HEK293 (cell line): ENCODE results near the gene TAC3.

Experiments
- CTCF ChIA-PET: fragments of 350-600 bp; formaldehyde crosslinking; extraction: SDS; loops from one replicate; lab custom pipeline; 2021; ENCODE audit warnings: antibody characterized with exemption; lab: Yijun Ruan, JAX
- POLR2A ChIA-PET: fragments of 300-600 bp; formaldehyde crosslinking; extraction: SDS; loops from one replicate; lab custom pipeline; 2020; ENCODE audit warnings: antibody characterized with exemption, inconsistent platforms; lab: Yijun Ruan, JAX
- H3K27ac ChIP-seq: fragments of 200-500 bp; sonication (Bioruptor generic); 2 replicates; pipeline ENCODE4 v1.5.1; 2014; ENCODE audit warnings: low read depth, low read length, control low read depth, inconsistent platforms; ENCODE audit errors: extremely low read depth
- H3K36me3 ChIP-seq, 2 experiments: fragments of 200-500 bp in 1 of 2; sonication (Bioruptor generic) in 1 of 2; 1 replicate in 1 of 2; 2 replicates in 1 of 2; pipeline ENCODE4 v1.5.1; 2014 to 2017; ENCODE audit warnings: inconsistent platforms in 2 of 2, low read length in 2 of 2; ENCODE audit not compliant: control insufficient read depth in 2 of 2, insufficient read depth in 1 of 2
- H3K4me1 ChIP-seq: fragments of 200-500 bp; sonication (Bioruptor generic); 2 replicates; pipeline ENCODE4 v1.5.1; 2014; ENCODE audit warnings: mild to moderate bottlenecking, low read length, inconsistent platforms; ENCODE audit not compliant: control insufficient read depth, insufficient read depth
- H3K4me3 ChIP-seq: 2 replicates; pipeline ENCODE4 v1.5.1; 2011; ENCODE audit warnings: low read depth, mild to moderate bottlenecking, control low read depth, low read length, moderate library complexity
- H3K9me3 ChIP-seq: fragments of 200-500 bp; sonication (Bioruptor generic); 2 replicates; pipeline ENCODE4 v1.5.1; 2014; ENCODE audit warnings: low read depth, low read length, inconsistent platforms; ENCODE audit not compliant: control insufficient read depth, insufficient read depth
- ATF2 ChIP-seq: fragments of 450-650 bp; formaldehyde crosslinking; IDR thresholded peaks from 2 replicates; pipeline ENCODE4 v1.5.1; 2016; ENCODE audit warnings: missing biosample characterization, missing genetic modification characterization, low read depth
- ELK4 ChIP-seq: IDR thresholded peaks from 2 replicates; pipeline ENCODE4 v1.6.1; 2011; ENCODE audit warnings: mild to moderate bottlenecking, low read depth, low read length, borderline replicate concordance
- GLIS1 ChIP-seq: fragments of 450-650 bp; formaldehyde crosslinking; IDR thresholded peaks from 2 replicates; pipeline ENCODE4 v1.5.1; 2016; ENCODE audit warnings: missing biosample characterization, missing genetic modification characterization
- SETDB1 ChIP-seq: IDR thresholded peaks from one replicate; pipeline ENCODE4 v1.6.1; 2017; ENCODE audit warnings: mild to moderate bottlenecking, low read length, moderate library complexity, mixed read lengths; ENCODE audit not compliant: insufficient read length
- SP3 ChIP-seq: fragments of 450-650 bp; formaldehyde crosslinking; IDR thresholded peaks from 2 replicates; pipeline ENCODE4 v1.5.1; 2016; ENCODE audit warnings: missing biosample characterization, missing genetic modification characterization
- ZBTB21 ChIP-seq: fragments of 450-650 bp; formaldehyde crosslinking; IDR thresholded peaks from 2 replicates; pipeline ENCODE4 v1.5.1; 2017; ENCODE audit warnings: missing biosample characterization, missing genetic modification characterization
- ZBTB44 ChIP-seq: fragments of 450-650 bp; IDR thresholded peaks from 2 replicates; pipeline ENCODE4 v1.5.1; 2018; ENCODE audit warnings: missing biosample characterization, mild to moderate bottlenecking, missing genetic modification characterization
- ZNF132 ChIP-seq: fragments of 450-650 bp; formaldehyde crosslinking; IDR thresholded peaks from 2 replicates; pipeline ENCODE4 v1.5.1; 2017; ENCODE audit warnings: missing biosample characterization, missing genetic modification characterization, borderline replicate concordance
- ZNF19 ChIP-seq: fragments of 450-650 bp; formaldehyde crosslinking; IDR thresholded peaks from 2 replicates; pipeline ENCODE4; 2016; ENCODE audit warnings: missing biosample characterization, missing genetic modification characterization, low read depth
- ZNF335 ChIP-seq: fragments of 450-650 bp; formaldehyde crosslinking; conservative IDR thresholded peaks from 2 replicates; pipeline ENCODE4 v1.5.1; 2016; ENCODE audit warnings: missing biosample characterization, missing genetic modification characterization
- ZNF341 ChIP-seq: fragments of 450-650 bp; formaldehyde crosslinking; IDR thresholded peaks from 2 replicates; pipeline ENCODE4; 2016; ENCODE audit warnings: low read depth, missing biosample characterization, missing genetic modification characterization
- ZNF404 ChIP-seq: fragments of 450-650 bp; formaldehyde crosslinking; IDR thresholded peaks from 2 replicates; pipeline ENCODE4 v1.5.1; 2017; ENCODE audit warnings: missing biosample characterization, missing genetic modification characterization
- ZNF423 ChIP-seq: fragments of 450-650 bp; formaldehyde crosslinking; IDR thresholded peaks from 2 replicates; pipeline ENCODE4 v1.5.1; 2016; ENCODE audit warnings: missing biosample characterization, missing genetic modification characterization
- ZNF488 ChIP-seq: fragments of 450-650 bp; formaldehyde crosslinking; IDR thresholded peaks from 2 replicates; pipeline ENCODE4 v1.5.1; 2016; ENCODE audit warnings: missing biosample characterization, missing genetic modification characterization
- ZNF514 ChIP-seq: fragments of 450-650 bp; formaldehyde crosslinking; IDR thresholded peaks from 2 replicates; pipeline ENCODE4 v1.5.1; 2016; ENCODE audit warnings: missing biosample characterization, missing genetic modification characterization
- ZNF521 ChIP-seq: fragments of 450-650 bp; formaldehyde crosslinking; IDR thresholded peaks from 2 replicates; pipeline ENCODE4 v1.5.1; 2017; ENCODE audit warnings: missing biosample characterization, mild to moderate bottlenecking, missing genetic modification characterization
- ZNF629 ChIP-seq: fragments of 450-650 bp; formaldehyde crosslinking; IDR thresholded peaks from 2 replicates; pipeline ENCODE4 v1.5.1; 2017; ENCODE audit warnings: missing biosample characterization, missing genetic modification characterization
- ZNF654 ChIP-seq: fragments of 450-650 bp; formaldehyde crosslinking; IDR thresholded peaks from 2 replicates; pipeline ENCODE4 v1.5.1; 2016; ENCODE audit warnings: low read depth, missing biosample characterization, missing genetic modification characterization
- ZNF677 ChIP-seq: fragments of 450-650 bp; IDR thresholded peaks from 2 replicates; pipeline ENCODE4 v1.5.0; 2018; ENCODE audit warnings: missing biosample characterization, mild to moderate bottlenecking, missing genetic modification characterization, moderate library complexity

TAC3 gene

GRCh38 chr12:56996793-56997545, 19.4 kb downstream of the TAC3 start:
- ChIA-PET POLR2A (interaction anchor here (0.6 kb wide), 1 partner anchor 21 kb away, joined by 3 read pairs; no protein-coding TSS in a partner anchor), CTCF (interaction anchor here (0.6 to 1.7 kb wide), 7 partner anchors 8 to 234 kb away, joined by 3 to 7 read pairs (median 4); no protein-coding TSS in a partner anchor)
- no peak for TF ChIP-seq ZNF521 (tag by site-specific recombination)
- no peak for TF ChIP-seq ELK4
- no peak for TF ChIP-seq GLIS1 (tag by site-specific recombination)
- no peak for TF ChIP-seq ZNF404 (tag by site-specific recombination)
- no peak for TF ChIP-seq ZBTB21
- TF ChIP-seq SETDB1: no peak
- TF ChIP-seq ZNF488 (tag by site-specific recombination): no peak
- no peak overlapping the region for H3K4me3 ChIP-seq
- no peak overlapping the region for H3K27ac ChIP-seq
- no peaks in the 10 kb centered on the region for H3K9me3 ChIP-seq
- H3K4me1 ChIP-seq: no peaks in the 10 kb centered on the region
- H3K36me3 ChIP-seq: peaks cover 0 to 51% of the 10 kb centered on the region in 2 experiments; a peak in 1 of 3 replicates

- Histone ChIP-seq H3K27ac (no peak overlapping the region), H3K36me3 (peaks cover 0 to 42% of the 10 kb centered on the region in 2 experiments; a peak in 1 of 3 replicates), H3K4me3 (no peak overlapping the region), H3K4me1 (no peaks in the 10 kb centered on the region), H3K9me3 (no peaks in the 10 kb centered on the region)
- ChIA-PET POLR2A (no interaction called here), CTCF (interaction anchor here (0.7 to 1.7 kb wide), 3 partner anchors 9 to 233 kb away, joined by 3 to 7 read pairs (median 6); no protein-coding TSS in a partner anchor)
- no peak for TF ChIP-seq ZNF514 (tag by site-specific recombination)
- TF ChIP-seq ATF2 (tag by site-specific recombination): peak; percentile 48; the same call in 1 of the 2 replicates
- peak; percentile 38; the same call in 1 of the 2 replicates for TF ChIP-seq ZNF629 (tag by site-specific recombination)
These were observed 20.3 kb downstream of the TAC3 start for GRCh38 chr12:56995930-56996496.

GRCh38 chr12:56995201-56995929, 21.0 kb downstream of the TAC3 start:
- Histone ChIP-seq H3K27ac (no peak overlapping the region), H3K9me3 (no peaks in the 10 kb centered on the region), H3K36me3 (peaks cover 0 to 35% of the 10 kb centered on the region in 2 experiments; a peak in 1 of 3 replicates), H3K4me1 (no peaks in the 10 kb centered on the region), H3K4me3 (no peak overlapping the region)
- POLR2A ChIA-PET: no interaction called here
- CTCF ChIA-PET: interaction anchor here (2.0 kb wide), 1 partner anchor 10 kb away, joined by 13 read pairs; no protein-coding TSS in a partner anchor
- no peak for TF ChIP-seq ZNF423
- no peak for TF ChIP-seq ZNF132 (tag by site-specific recombination)
- TF ChIP-seq ZNF19 (tag by site-specific recombination): no peak
- no peak for TF ChIP-seq ZNF654 (tag by site-specific recombination)
- no peak for TF ChIP-seq SP3
- no peak for TF ChIP-seq ZNF488 (tag by site-specific recombination)
- no peak for TF ChIP-seq ZNF335 (tag by site-specific recombination)
- no peak for TF ChIP-seq ZNF677 (tag by site-specific recombination)
- no peak for TF ChIP-seq ZBTB44 (tag by site-specific recombination)
- no peak for TF ChIP-seq ZNF341 (tag by site-specific recombination)
